HepG2 (cell line): ENCODE measurements around the gene UNC79. TPM values are rescaled to one million over a fixed set of nuclear protein-coding genes. Genes with fewer than 3 reads are reported as not detected.

ENCODE experiments used
- ATAC-seq: fragments of 200-7000 bp; cut with Tn5 transposase; 3 replicates; pipeline ENCODE4 v1.9.1; 2020; ENCODE audit warnings: mild to moderate bottlenecking, moderate library complexity
- BruUV-seq: library from RNA; stranded (reverse); fragments of 400-500 nt; replicated peaks from 2 replicates; lab custom pipeline; 2021; lab: Mats Ljungman, UMichigan
- CTCF ChIA-PET: fragments of 300-600 bp; formaldehyde crosslinking; extraction: SDS; loops from one replicate; lab custom pipeline; 2021; ENCODE audit warnings: low total read pairs, inconsistent platforms, low intra/inter-chr PET ratio; lab: Yijun Ruan, JAX
- POLR2A ChIA-PET: fragments of 350-600 bp; sonication (Branson Sonifier 250); formaldehyde crosslinking; loops from one replicate; lab custom pipeline; 2020; ENCODE audit warnings: antibody characterized with exemption, inconsistent platforms; lab: Yijun Ruan, JAX
- DNase-seq: peaks from one replicate; pipeline ENCODE4 v3.0.0-alpha.2; 2015; ENCODE audit warnings: low spot score
- FAIRE-seq: peaks from 3 replicates; lab custom pipeline; 2011; peaks lifted over from hg19 to GRCh38; lab: Jason Lieb, UNC
- H2AFZ ChIP-seq: one replicate; pipeline ENCODE4 v1.6.1; 2011; ENCODE audit warnings: low read length, inconsistent platforms
- H3K27ac ChIP-seq: fragments of 300-600 bp; 3 replicates; pipeline ENCODE4 v1.8.0; 2011; ENCODE audit warnings: mixed run types, mild to moderate bottlenecking, mixed read lengths, low read length, inconsistent platforms; ENCODE audit not compliant: insufficient read depth; ENCODE audit errors: extremely low read length
- H3K27me3 ChIP-seq, 2 experiments: fragments of 200-600 bp in 1 of 2; 2 replicates in 1 of 2; 3 replicates in 1 of 2; pipeline versions ENCODE4 v1.6.0 to v1.8.0; 2011; ENCODE audit warnings: low read length in 2 of 2, mild to moderate bottlenecking in 2 of 2, moderate library complexity in 2 of 2, inconsistent platforms in 1 of 2; ENCODE audit not compliant: insufficient read depth in 2 of 2, control insufficient read depth in 1 of 2
- H3K36me3 ChIP-seq, 2 experiments: fragments of 200-600 bp in 1 of 2; replicated peaks in 1 of 2; 2 replicates in 1 of 2; 3 replicates in 1 of 2; pipeline versions ENCODE4 v1.5.1 to v1.8.0; 2011; ENCODE audit warnings: low read length in 2 of 2, inconsistent platforms in 1 of 2; ENCODE audit not compliant: insufficient read depth in 2 of 2, control insufficient read depth in 1 of 2
- H3K4me1 ChIP-seq: 2 replicates; pipeline ENCODE4 v1.5.1; 2012; ENCODE audit warnings: low read length, inconsistent platforms; ENCODE audit not compliant: insufficient read depth
- H3K4me2 ChIP-seq: 2 replicates; pipeline ENCODE4 v1.6.0; 2011; ENCODE audit warnings: low read depth, low read length, inconsistent platforms
- H3K4me3 ChIP-seq, 3 experiments: fragments of 200-600 bp in 1 of 3; sonication (generic), shearing (Covaris generic) in 1 of 3; replicated peaks in 1 of 3; 2 replicates each; pipeline ENCODE4 v1.5.1; 2011 to 2016; ENCODE audit warnings: low read length in 3 of 3, inconsistent platforms in 2 of 3, low read depth in 2 of 3, mild to moderate bottlenecking in 2 of 3, control low read depth in 1 of 3, mixed read lengths in 1 of 3; ENCODE audit not compliant: insufficient read depth in 1 of 3
- H3K79me2 ChIP-seq: one replicate; pipeline ENCODE4 v1.6.1; 2011; ENCODE audit warnings: low read length, inconsistent platforms; ENCODE audit not compliant: insufficient read depth
- H3K9ac ChIP-seq: 2 replicates; pipeline ENCODE4 v1.6.0; 2011; ENCODE audit warnings: mild to moderate bottlenecking, low read depth, low read length, inconsistent platforms; ENCODE audit not compliant: insufficient read depth
- H3K9me3 ChIP-seq: 2 replicates; pipeline ENCODE4 v1.5.1; 2012; ENCODE audit warnings: mild to moderate bottlenecking, low read length
- H4K20me1 ChIP-seq: 2 replicates; pipeline ENCODE4 v1.6.0; 2011; ENCODE audit warnings: inconsistent platforms, mild to moderate bottlenecking, low read length, moderate library complexity; ENCODE audit not compliant: insufficient read depth
- CCAR2 ChIP-seq: fragments of 200-400 bp; formaldehyde crosslinking; optimal IDR thresholded peaks from 2 replicates; pipeline ENCODE3; 2018; ENCODE audit warnings: low read depth, mild to moderate bottlenecking, low read length, moderate library complexity
- KLF12 ChIP-seq: sonication (generic); formaldehyde crosslinking; IDR thresholded peaks from 2 replicates; pipeline ENCODE4 v1.4.0; 2020; ENCODE audit warnings: missing genetic modification reagents, borderline replicate concordance
- MBNL3 ChIP-seq: fragments of 250-450 bp; sonication (Bioruptor Pico); conservative IDR thresholded peaks from 2 replicates; pipeline ENCODE4 v1.8.0; 2022; ENCODE audit warnings: mild to moderate bottlenecking, inconsistent platforms
- MIXL1 ChIP-seq: IDR thresholded peaks from 2 replicates; pipeline ENCODE4 v1.6.1; 2016
- MNT ChIP-seq: fragments of 450-650 bp; IDR thresholded peaks from 2 replicates; pipeline ENCODE4 v1.6.1; 2016
- PAF1 ChIP-seq: IDR thresholded peaks from 2 replicates; pipeline ENCODE4 v1.6.1; 2016; ENCODE audit warnings: missing genetic modification reagents, missing compliant biosample characterization
- SSRP1 ChIP-seq: IDR thresholded peaks from 2 replicates; pipeline ENCODE4 v1.6.1; 2016; ENCODE audit warnings: control low read depth
- TBL1XR1 ChIP-seq: fragments of 150-350 bp; IDR thresholded peaks from 2 replicates; pipeline ENCODE4 v1.6.1; 2014; ENCODE audit warnings: borderline replicate concordance, low read length; ENCODE audit not compliant: partially characterized antibody
- ZBTB40 ChIP-seq, 2 experiments: fragments of 450-650 bp in 1 of 2; sonication (generic) in 1 of 2; formaldehyde crosslinking in 1 of 2; IDR thresholded peaks; 2 replicates each; pipeline versions ENCODE4 v1.6.1 to v1.8.0; 2016 to 2022; ENCODE audit warnings: antibody characterized with exemption in 1 of 2, mild to moderate bottlenecking in 1 of 2, missing genetic modification reagents in 1 of 2
- ZNF484 ChIP-seq: sonication (generic); formaldehyde crosslinking; IDR thresholded peaks from 2 replicates; pipeline ENCODE4 v1.5.1; 2020; ENCODE audit warnings: mild to moderate bottlenecking, low read depth, missing genetic modification reagents, borderline replicate concordance
- ZNF598 ChIP-seq: sonication (generic); formaldehyde crosslinking; IDR thresholded peaks from 2 replicates; pipeline ENCODE4 v1.5.1; 2020; ENCODE audit warnings: mild to moderate bottlenecking, missing genetic modification reagents, borderline replicate concordance
- ZNF776 ChIP-seq: sonication (generic); formaldehyde crosslinking; IDR thresholded peaks from 2 replicates; pipeline ENCODE4 v1.4.0; 2020; ENCODE audit warnings: mild to moderate bottlenecking, missing genetic modification reagents
- WGBS: methylation state at CpG from one replicate; pipeline ENCODE4 v1.1.6; 2017; ENCODE audit warnings: low lambda C conversion rate; 5-methylcytosine and 5-hydroxymethylcytosine counted together
- in situ Hi-C: cut with HindIII; loops from 2 replicates; pipeline ENCODE4 v1.10.0; 2017; ENCODE audit warnings: low pct_unique_long_range_greater_than_20kb; ENCODE audit not compliant: extremely low pct_ligation_motif_present
- intact Hi-C: fragments of 100-400 bp; cut with micrococcal nuclease; formaldehyde crosslinking; loops from one replicate; pipeline ENCODE4 v1.10.0; 2022; ENCODE audit not compliant: unreplicated experiment
- polyA plus RNA-seq, 8 experiments: library from polyadenylated mRNA; depleted of rRNA in 3 of 8; stranded (reverse) in 7 of 8; unstranded in 1 of 8; fragments of >200 nt; fragmentation: Illumina TruSeq in 4 of 8; extraction: Trizol in 4 of 8; gene quantifications; 2 replicates each; pipeline versions ENCODE4 v1.2.1 to v1.2.3, GENCODE V29; 2011 to 2016; ENCODE audit warnings: low read depth in 4 of 8, missing spikeins in 1 of 8, mixed read lengths in 1 of 8; ENCODE audit not compliant: insufficient read depth in 1 of 8
- total RNA-seq, 5 experiments: library from RNA; depleted of rRNA; stranded (reverse); fragments of >200 nt; fragmentation: Illumina TruSeq; extraction: Trizol; gene quantifications; 2 replicates each; pipeline ENCODE4 v1.2.3, GENCODE V29; 2016; ENCODE audit warnings: low read depth in 1 of 5

Gene UNC79
- total and polyA plus RNA-seq, 2 of the 13 experiments (the other 11 are each of a cell fraction or from before 2014, with no cell fraction given) = under 0.01 TPM; not detected in 1

DNA sequence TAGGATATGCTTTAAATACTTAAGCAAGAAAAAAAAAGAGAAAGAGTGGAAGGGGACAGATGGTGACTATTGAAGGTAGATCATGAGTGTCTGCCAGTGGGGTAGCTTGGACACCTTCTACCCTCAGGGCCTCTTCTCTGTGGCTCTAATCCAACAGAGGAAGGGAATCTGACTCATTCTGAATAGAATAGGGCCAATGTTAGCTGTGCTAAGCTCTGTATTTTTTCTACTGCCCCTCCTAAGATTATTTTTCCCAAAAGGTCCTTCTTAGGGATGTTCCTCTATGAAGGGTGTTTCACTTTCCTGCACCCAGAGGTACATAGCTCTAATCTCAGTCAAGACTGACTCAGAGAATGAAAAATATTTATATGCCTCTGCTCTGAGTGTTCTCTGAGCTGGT is 25.6 kb downstream of the UNC79 start (continued):
- no peak for TF ChIP-seq PAF1

DNA sequence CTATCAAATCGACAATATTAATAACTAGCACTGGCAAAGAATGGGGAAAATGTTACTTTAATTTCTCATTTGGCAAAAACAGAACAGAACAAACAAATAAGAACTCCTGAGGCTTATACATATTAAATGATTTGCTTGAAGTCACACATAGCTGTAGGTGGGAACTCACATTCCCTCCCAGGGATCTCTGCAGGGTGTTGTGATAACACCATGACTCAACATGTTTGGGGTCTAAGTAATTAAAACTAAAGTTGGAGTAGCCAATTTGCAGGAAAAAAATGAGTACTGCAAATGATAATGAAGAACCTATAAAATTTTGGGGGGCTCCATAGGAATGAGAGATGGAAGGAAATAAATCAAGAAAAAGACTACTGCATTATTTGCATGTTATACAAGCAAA is 27.5 kb downstream of the UNC79 start:
- 0% methylated on average over 1 of the region's 1 CpG for WGBS
- H3K79me2 ChIP-seq = no peaks in the 10 kb centered on the region
- H3K4me3 ChIP-seq = no peak overlapping the region
- no peak for ATAC-seq
- TF ChIP-seq TBL1XR1 (no peak), ZNF776 (CRISPR knock-in tag) (no peak), ZBTB40 (IDR thresholded peaks at IDR 0.05) (no peak), ZBTB40 (CRISPR knock-in tag; IDR thresholded peaks at IDR 0.05) (no peak), CCAR2 (no peak), ZNF484 (CRISPR knock-in tag) (no peak), MBNL3 (no peak), KLF12 (CRISPR knock-in tag) (no peak), MNT (no peak), SSRP1 (CRISPR knock-in tag) (no peak), MIXL1 (CRISPR knock-in tag) (no peak), ZNF598 (no peak)
- CTCF ChIA-PET = no interaction called here
- no peak overlapping the region for H3K4me2 ChIP-seq
- no TSS peak for BruUV-seq
- no peak overlapping the region for H3K27ac ChIP-seq
- H3K36me3 ChIP-seq = no peaks in the 10 kb centered on the region
- intact Hi-C loops = no loop called here
- no peak overlapping the region for H2AFZ ChIP-seq
- DNase-seq = no peak
- in situ Hi-C loops = no loop called here
- POLR2A ChIA-PET = no interaction called here
- no peak for FAIRE-seq
- no peaks in the 10 kb centered on the region for H4K20me1 ChIP-seq
- H3K9me3 ChIP-seq = no peaks in the 10 kb centered on the region
- no peak overlapping the region for H3K9ac ChIP-seq
- peaks cover 0 to 4% of the 10 kb centered on the region in 2 experiments; a peak in 1 of 5 replicates for H3K27me3 ChIP-seq
- H3K4me1 ChIP-seq = no peaks in the 10 kb centered on the region
